Testis (tissue), 2 donors: ENCODE measurements around the gene SLC22A12.

ENCODE experiments used
- CTCF ChIP-seq, 3 experiments: fragments of 450-650 bp in 2 of 3; fragments of 200-600 bp in 1 of 3; sonication (generic) in 1 of 3; IDR thresholded peaks; one replicate each; pipeline ENCODE4 v1.5.1; 2016 to 2019; ENCODE audit warnings: antibody characterized with exemption in 3 of 3, mild to moderate bottlenecking in 2 of 3, moderate library complexity in 1 of 3
- POLR2A ChIP-seq: fragments of 450-650 bp; IDR thresholded peaks from one replicate; pipeline ENCODE4 v1.6.1; 2017; ENCODE audit warnings: antibody characterized with exemption, mild to moderate bottlenecking, moderate library complexity

GRCh38 chr11:64642871-64643255 lies 51.8 kb downstream of the SLC22A12 start:
- TF ChIP-seq POLR2A (no peak), CTCF (IDR thresholded peaks at IDR 0.05) (no peak)
